Psoas muscle (tissue), 8 donors: ENCODE results near the gene MRPL23. TPM values are rescaled to one million over a fixed set of nuclear protein-coding genes. Genes with fewer than 3 reads are reported as not detected.
A peak's percentile ranks its signal among the peaks of the same experiment; 100 is the strongest.

Experiments
- ATAC-seq, 4 donors: fragments of 200-7000 bp; cut with Tn5 transposase; one replicate each; pipeline ENCODE4 v1.9.1; 2020; ENCODE audit warnings: moderate library complexity in 3 of 4, mild to moderate bottlenecking in 2 of 4
- DNase-seq, 2 donors: peaks; one replicate each; pipeline ENCODE4 v3.0.0-alpha.2; 2020
- H3K27ac ChIP-seq: fragments of 200-600 bp; one replicate; pipeline ENCODE4 v1.8.0; 2022
- H3K27me3 ChIP-seq, 3 donors: fragments of 200-600 bp in 1 of 3; one replicate each; pipeline versions ENCODE4 v1.6.1 to v1.8.0; 2013 to 2022; ENCODE audit warnings: low read length in 2 of 3, mild to moderate bottlenecking in 2 of 3, moderate library complexity in 1 of 3; ENCODE audit not compliant: insufficient read depth in 3 of 3
- H3K36me3 ChIP-seq, 2 donors: fragments of 200-600 bp in 1 of 2; one replicate each; pipeline versions ENCODE4 v1.6.1 to v1.8.0; 2013 to 2022; ENCODE audit warnings: low read depth in 1 of 2, mild to moderate bottlenecking in 1 of 2, moderate library complexity in 1 of 2; ENCODE audit not compliant: insufficient read depth in 1 of 2
- H3K4me1 ChIP-seq: fragments of 200-600 bp; one replicate; pipeline ENCODE4 v1.8.0; 2022
- H3K4me3 ChIP-seq: fragments of 200-600 bp; one replicate; pipeline ENCODE4 v1.8.0; 2022; ENCODE audit warnings: mild to moderate bottlenecking
- H3K9me3 ChIP-seq: fragments of 200-600 bp; one replicate; pipeline ENCODE4 v1.8.0; 2022
- CTCF ChIP-seq: fragments of 200-600 bp; IDR thresholded peaks from one replicate; pipeline ENCODE4 v1.8.0; 2022; ENCODE audit warnings: antibody characterized with exemption
- WGBS, 3 donors: extraction: QIAGEN DNeasy Blood & Tissue Kit; methylation state at CpG; one replicate each; pipeline versions ENCODE4 v1.1.6 to v1.1.7; 2013; 5-methylcytosine and 5-hydroxymethylcytosine counted together
- intact Hi-C, 2 donors: fragments of 100-400 bp; cut with DNase I; formaldehyde crosslinking; loops; one replicate each; pipeline versions ENCODE4 v1.11.0 to v1.14.2; 2022
- polyA plus RNA-seq, 3 donors: library from polyadenylated mRNA; stranded (reverse); fragments of 200-250 nt; gene quantifications; one replicate each; pipeline ENCODE4 v1.2.3, GENCODE V29; 2013
- total RNA-seq, 4 donors: library from RNA; stranded (reverse); fragmentation: NEBNext Ultra II Directional in 2 of 4; extraction: Animal tissue kit (Norgen Biotek cat#: 25700) in 2 of 4; gene quantifications; one replicate each; pipeline versions ENCODE4 v1.2.1 to v1.2.4, GENCODE V29; 2021 to 2023
- donor health status: healthy with polysubstance abuse.
- donor health status: DM: no; HTN: no; CAD: no; lungs with moderate emphysema.
- donor health status: Bipolar disorder and iron deficiency.
- donor health status: healthy.
- donor health status: DM: yes; HTN: yes; CAD: no.
- donor health status: DM: no; HTN: no; CAD: no.
- donor health status: DM: no; HTN: no; CAD: no.
- donor health status: DM: yes; HTN: yes; CAD: no.

Gene MRPL23
- total and polyA plus RNA-seq, 7 donors: 46.3 to 163 (median 84.0) TPM

GRCh38 chr11:1932105-1932480 lies 15.0 kb upstream of the MRPL23 start:
- intact Hi-C loops: no loop called here
- H3K36me3 ChIP-seq: peaks cover 0 to 86% of the 10 kb centered on the region in 2 donors
- DNase-seq: peak in 1 of 2 donors; percentile 57

GRCh38 chr11:1932681-1933080 lies 14.5 kb upstream of the MRPL23 start:
- no peak for DNase-seq
- peaks cover 0 to 88% of the 10 kb centered on the region in 2 donors for H3K36me3 ChIP-seq
- no peaks in the 10 kb centered on the region for H3K9me3 ChIP-seq
- ATAC-seq: no peak
- no peaks in the 10 kb centered on the region for H3K27me3 ChIP-seq
- H3K4me3 ChIP-seq: no peak overlapping the region
- peak overlapping the region; percentile 53 for H3K27ac ChIP-seq
- WGBS, 3 donors: 82 to 95% (median 92%) methylated on average over 4 of the region's 4 CpGs
- H3K4me1 ChIP-seq: peaks cover 10% of the 10 kb centered on the region
- intact Hi-C loops: no loop called here
- no peak for TF ChIP-seq CTCF

More at GRCh38 chr11:1932105-1932480, 15.0 kb upstream of the MRPL23 start:
- no peak for TF ChIP-seq CTCF
- H3K9me3 ChIP-seq: no peaks in the 10 kb centered on the region
- no peak overlapping the region for H3K4me3 ChIP-seq
- WGBS, 3 donors: 71 to 79% (median 78%) methylated on average over 11 of the region's 11 CpGs
- peak overlapping the region; percentile 53 for H3K27ac ChIP-seq
- H3K27me3 ChIP-seq: no peaks in the 10 kb centered on the region
- H3K4me1 ChIP-seq: peaks cover 16% of the 10 kb centered on the region
- no peak for ATAC-seq

GRCh38 chr11:1933416-1934334 lies 13.5 kb upstream of the MRPL23 start:
- Histone ChIP-seq H3K36me3 (peaks cover 0 to 82% of the 10 kb centered on the region in 2 donors), H3K27ac (no peak overlapping the region), H3K4me1 (peaks cover 7% of the 10 kb centered on the region), H3K27me3 (no peaks in the 10 kb centered on the region), H3K9me3 (no peaks in the 10 kb centered on the region), H3K4me3 (no peak overlapping the region)
- no peak for TF ChIP-seq CTCF
- WGBS, 3 donors: 79 to 84% (median 84%) methylated on average over 17 to 18 of the region's 18 CpGs
- DNase-seq: peak in 1 of 2 donors; percentile 37
- intact Hi-C loops: no loop called here
- ATAC-seq: no peak

- no peak overlapping the region for H3K4me3 ChIP-seq
- no peak for TF ChIP-seq CTCF
- H3K9me3 ChIP-seq: no peaks in the 10 kb centered on the region
- ATAC-seq: no peak
- DNase-seq: peak in 1 of 2 donors; percentile 45
- H3K27me3 ChIP-seq: no peaks in the 10 kb centered on the region
- peaks cover 7% of the 10 kb centered on the region for H3K4me1 ChIP-seq
- 74 to 85% (median 85%) methylated on average over 23 to 24 of the region's 24 CpGs for WGBS, 3 donors
- intact Hi-C loops: no loop called here
- H3K36me3 ChIP-seq: peaks cover 0 to 77% of the 10 kb centered on the region in 2 donors
- H3K27ac ChIP-seq: no peak overlapping the region
Measured at GRCh38 chr11:1934335-1935155, 12.6 kb upstream of the MRPL23 start.
